Smooth muscle cell of the pulmonary artery (primary cell): ENCODE data around the gene HOXD4. TPM values are rescaled to one million over a fixed set of nuclear protein-coding genes. Genes with fewer than 3 reads are reported as not detected.

Source experiments
- total RNA-seq: library from RNA; depleted of rRNA; stranded (reverse); fragments of >200 nt; gene quantifications from 2 replicates; pipeline ENCODE4 v1.2.3, GENCODE V29; 2014

HOXD4 gene
- total RNA-seq = 0.46 and 4.6 TPM in 2 replicates

GRCh38 chr2:176151442-176152287 lies at the start of gene HOXD4:
HOXD4 (plus strand) TSS chr2:176151550; CDS start chr2:176151634, 84 bp downstream.

GRCh38 chr2:176106581-176107539 lies 44.5 kb upstream of the HOXD4 start, which contains the start of gene HOXD11:
HOXD11 (plus strand) TSS chr2:176107280; CDS start chr2:176107356, 76 bp downstream.

GRCh38 chr2:176115883-176116813 lies 35.2 kb upstream of the HOXD4 start, which contains the start of gene HOXD10:
HOXD10 (plus strand) TSS chr2:176116778; CDS start chr2:176116834, 56 bp downstream.

GRCh38 chr2:176122683-176123410 lies 28.5 kb upstream of the HOXD4 start, which contains the start of gene HOXD9:
HOXD9 (plus strand) TSS chr2:176122719; CDS start chr2:176122769, 50 bp downstream.

GRCh38 chr2:176128982-176129796 lies 22.2 kb upstream of the HOXD4 start, which contains the start of gene HOXD8:
HOXD8 (plus strand) TSS chr2:176129705; CDS start chr2:176130367, 662 bp downstream.

GRCh38 chr2:176156807-176157498 lies 5.6 kb downstream of the HOXD4 start, which contains the start of gene HOXD3:
HOXD3 (plus strand) TSS chr2:176157307; CDS start chr2:176169115, 11,808 bp downstream.

GRCh38 chr2:176187899-176188773 lies 36.8 kb downstream of the HOXD4 start, which contains the start of gene HOXD1:
HOXD1 (plus strand) TSS chr2:176188668; CDS start chr2:176188802, 134 bp downstream.

Other genes with a start within 250 kb of the HOXD4 start
- 61.6 and 65.9 TPM in 2 replicates for gene LNPK, start 149.3 kb upstream of the HOXD4 start, total RNA-seq
- not detected in 2 replicates for gene EVX2, start 67.6 kb upstream of the HOXD4 start, total RNA-seq
- gene HOXD13, start 58.8 kb upstream of the HOXD4 start, total RNA-seq = not detected in 2 replicates
- not detected in 2 replicates for gene HOXD12, start 51.8 kb upstream of the HOXD4 start, total RNA-seq
- gene HOXD11, start 44.3 kb upstream of the HOXD4 start, total RNA-seq = not detected in 2 replicates
- gene HOXD10, start 34.8 kb upstream of the HOXD4 start, total RNA-seq = not detected in 2 replicates
- gene HOXD9, start 28.8 kb upstream of the HOXD4 start, total RNA-seq = not detected in 2 replicates
- gene HOXD8, start 21.8 kb upstream of the HOXD4 start, total RNA-seq = 0.46 and 1.4 TPM in 2 replicates
- 0.26 and 3.2 TPM in 2 replicates for gene HOXD3, start 5.8 kb downstream of the HOXD4 start, total RNA-seq
- gene HOXD1, start 37.1 kb downstream of the HOXD4 start, total RNA-seq = 0.13 TPM in 1 of 2 replicates, not detected in the other
- 17.9 and 21.7 TPM in 2 replicates for gene MTX2, start 117.9 kb downstream of the HOXD4 start, total RNA-seq